Liver (tissue), 9 donors: Measurements from ENCODE around the gene COPE. TPM values are rescaled to one million over a fixed set of nuclear protein-coding genes. Genes with fewer than 3 reads are reported as not detected.

Experiments used
- DNase-seq: peaks from one replicate; pipeline ENCODE4 v3.0.0-alpha.2; 2017; ENCODE audit warnings: low spot score
- H3K27ac ChIP-seq, 2 donors: one replicate each; pipeline ENCODE4 v1.7.0; 2013; ENCODE audit warnings: inconsistent platforms in 2 of 2, low read length in 2 of 2, control low read depth in 1 of 2, low read depth in 1 of 2, mild to moderate bottlenecking in 1 of 2
- H3K27me3 ChIP-seq, 4 donors: one replicate each; pipeline versions ENCODE4 v1.6.1 to v1.7.0; 2013; ENCODE audit warnings: low read length in 3 of 4, inconsistent platforms in 1 of 4, mild to moderate bottlenecking in 1 of 4, moderate library complexity in 1 of 4; ENCODE audit not compliant: control insufficient read depth in 4 of 4, insufficient read depth in 4 of 4
- H3K36me3 ChIP-seq, 4 donors: one replicate each; pipeline versions ENCODE4 v1.6.1 to v1.7.0; 2013; ENCODE audit warnings: low read length in 3 of 4, mild to moderate bottlenecking in 3 of 4, low read depth in 1 of 4, moderate library complexity in 1 of 4; ENCODE audit not compliant: control insufficient read depth in 4 of 4, insufficient read depth in 3 of 4
- H3K4me1 ChIP-seq, 4 donors: one replicate each; pipeline versions ENCODE4 v1.6.1 to v1.7.0; 2013; ENCODE audit warnings: low read length in 3 of 4, mild to moderate bottlenecking in 3 of 4, moderate library complexity in 1 of 4; ENCODE audit not compliant: control insufficient read depth in 4 of 4, insufficient read depth in 4 of 4
- H3K4me3 ChIP-seq, 3 donors: one replicate each; pipeline versions ENCODE4 v1.6.1 to v1.7.0; 2013; ENCODE audit warnings: low read length in 3 of 3, control low read depth in 1 of 3, low read depth in 1 of 3, mild to moderate bottlenecking in 1 of 3
- H3K9ac ChIP-seq, 2 donors: one replicate each; pipeline ENCODE4 v1.7.0; 2013; ENCODE audit warnings: low read length in 2 of 2, mild to moderate bottlenecking in 2 of 2, moderate library complexity in 2 of 2, control low read depth in 1 of 2, low read depth in 1 of 2
- H3K9me3 ChIP-seq, 4 donors: one replicate each; pipeline versions ENCODE4 v1.6.1 to v1.7.0; 2013; ENCODE audit warnings: low read length in 3 of 4; ENCODE audit not compliant: control insufficient read depth in 4 of 4
- ATF3 ChIP-seq: IDR thresholded peaks from 2 replicates; pipeline ENCODE4 v1.6.1; 2016; ENCODE audit warnings: antibody characterized with exemption
- CTCF ChIP-seq: fragments of 150-350 bp; IDR thresholded peaks from 2 replicates; pipeline ENCODE4 v1.5.1; 2017; ENCODE audit warnings: improper control_type of control experiment, low read depth, low read length; ENCODE audit not compliant: missing input control
- EGR1 ChIP-seq, 2 donors: IDR thresholded peaks; 2 replicates each; pipeline ENCODE4 v1.6.1; 2016 to 2018; ENCODE audit warnings: antibody characterized with exemption in 2 of 2, low read depth in 2 of 2
- FOXA1 ChIP-seq: IDR thresholded peaks from 2 replicates; pipeline ENCODE4 v1.6.1; 2016; ENCODE audit warnings: antibody characterized with exemption
- FOXA2 ChIP-seq: IDR thresholded peaks from 2 replicates; pipeline ENCODE4 v1.6.1; 2016; ENCODE audit warnings: antibody characterized with exemption
- GABPA ChIP-seq, 2 donors: IDR thresholded peaks in 1 of 2; conservative IDR thresholded peaks in 1 of 2; 2 replicates each; pipeline ENCODE4 v1.6.1; 2016; ENCODE audit warnings: antibody characterized with exemption in 2 of 2, mild to moderate bottlenecking in 1 of 2, moderate library complexity in 1 of 2
- HNF4A ChIP-seq, 2 donors: conservative IDR thresholded peaks; 2 replicates each; pipeline ENCODE4 v1.6.1; 2016; ENCODE audit warnings: antibody characterized with exemption in 2 of 2, mild to moderate bottlenecking in 2 of 2
- HNF4G ChIP-seq: IDR thresholded peaks from 2 replicates; pipeline ENCODE4 v1.6.1; 2016; ENCODE audit warnings: antibody characterized with exemption
- JUND ChIP-seq, 2 donors: IDR thresholded peaks; 2 replicates each; pipeline ENCODE4 v1.6.1; 2016; ENCODE audit warnings: antibody characterized with exemption in 2 of 2
- MAX ChIP-seq: IDR thresholded peaks from 2 replicates; pipeline ENCODE4 v1.6.1; 2016; ENCODE audit warnings: antibody characterized with exemption
- NR2F2 ChIP-seq: IDR thresholded peaks from 2 replicates; pipeline ENCODE4 v1.6.1; 2016; ENCODE audit warnings: antibody characterized with exemption
- RAD21 ChIP-seq, 2 donors: IDR thresholded peaks; 2 replicates each; pipeline ENCODE4 v1.6.1; 2016; ENCODE audit warnings: antibody characterized with exemption in 2 of 2, mild to moderate bottlenecking in 2 of 2
- REST ChIP-seq: IDR thresholded peaks from 2 replicates; pipeline ENCODE4 v1.6.1; 2016; ENCODE audit warnings: antibody characterized with exemption, mild to moderate bottlenecking
- RXRA ChIP-seq, 2 donors: IDR thresholded peaks; 2 replicates each; pipeline ENCODE4 v1.6.1; 2017 to 2018; ENCODE audit warnings: antibody characterized with exemption in 2 of 2, mild to moderate bottlenecking in 1 of 2
- SP1 ChIP-seq: IDR thresholded peaks from 2 replicates; pipeline ENCODE4 v1.6.1; 2018; ENCODE audit warnings: antibody characterized with exemption, mild to moderate bottlenecking
- TAF1 ChIP-seq: conservative IDR thresholded peaks from 2 replicates; pipeline ENCODE4 v1.6.1; 2016; ENCODE audit warnings: antibody characterized with exemption, mild to moderate bottlenecking
- YY1 ChIP-seq: IDR thresholded peaks from 2 replicates; pipeline ENCODE4 v1.6.1; 2016; ENCODE audit warnings: antibody characterized with exemption, mild to moderate bottlenecking
- ZBTB33 ChIP-seq: IDR thresholded peaks from 2 replicates; pipeline ENCODE4 v1.6.1; 2016; ENCODE audit warnings: antibody characterized with exemption
- WGBS: extraction: QIAGEN DNeasy Blood & Tissue Kit; methylation state at CpG from one replicate; pipeline ENCODE4 v1.1.7; 2013; 5-methylcytosine and 5-hydroxymethylcytosine counted together
- polyA plus RNA-seq, 2 donors: library from polyadenylated mRNA; stranded (reverse) in 1 of 2; unstranded in 1 of 2; fragments of 200-250 nt in 1 of 2; fragments of >200 nt in 1 of 2; fragmentation: Nextera tagmentation in 1 of 2; extraction: Ambion mirVana in 1 of 2; gene quantifications; one replicate each; pipeline versions ENCODE4 v1.2.1 to v1.2.3, GENCODE V29; 2013 to 2015
- total RNA-seq, 2 donors: library from RNA; depleted of rRNA; stranded (reverse); fragments of >200 nt; gene quantifications; one replicate each; pipeline ENCODE4 v1.2.3, GENCODE V29; 2014
- donor health status: healthy.
- donor health status: healthy.
- donor health status: healthy.
- donor health status: healthy.
- donor health status: healthy.

The COPE gene
- total and polyA plus RNA-seq, 4 donors: 103 to 204 (median 142) TPM

GRCh38 chr19:18967358-18968146 is 48.4 kb upstream of the COPE start:
- H3K4me3 ChIP-seq: no peak overlapping the region
- H3K27me3 ChIP-seq: no peaks in the 10 kb centered on the region
- 36% methylated on average over 11 of the region's 11 CpGs for WGBS
- no peaks in the 10 kb centered on the region for H3K4me1 ChIP-seq
- no peak overlapping the region for H3K9ac ChIP-seq
- H3K27ac ChIP-seq: peak overlapping the region; percentile 48 to 70
- DNase-seq: peak; percentile 41
- no peaks in the 10 kb centered on the region for H3K36me3 ChIP-seq
- no peak for TF ChIP-seq FOXA2
- TF ChIP-seq HNF4G: no peak
- TF ChIP-seq CTCF: no peak
- no peak for TF ChIP-seq HNF4A (conservative IDR thresholded peaks at IDR 0.05)
- TF ChIP-seq ATF3: no peak
- peak; percentile 49 for TF ChIP-seq NR2F2
- TF ChIP-seq EGR1 (IDR thresholded peaks at IDR 0.05; ENCODE audit: low read depth in 2 of 2): no peak
- TF ChIP-seq ZBTB33: no peak
- TF ChIP-seq JUND (IDR thresholded peaks at IDR 0.05): no peak
- TF ChIP-seq GABPA (IDR thresholded peaks at IDR 0.05 in 1 of 2, conservative IDR thresholded peaks at IDR 0.05 in 1 of 2): peak; percentile 33 to 42
- no peak for TF ChIP-seq REST
- TF ChIP-seq SP1: peak; percentile 14
- peak in 1 of 2 donors; percentile 11 for TF ChIP-seq RXRA (IDR thresholded peaks at IDR 0.05)
- no peak for TF ChIP-seq TAF1
- TF ChIP-seq RAD21 (IDR thresholded peaks at IDR 0.05): no peak
- TF ChIP-seq MAX: peak; percentile 32
- no peak for TF ChIP-seq YY1
- TF ChIP-seq FOXA1: no peak
- H3K9me3 ChIP-seq: no peaks in the 10 kb centered on the region
